ENCODE measurements around the gene GLRA3.

DNA sequence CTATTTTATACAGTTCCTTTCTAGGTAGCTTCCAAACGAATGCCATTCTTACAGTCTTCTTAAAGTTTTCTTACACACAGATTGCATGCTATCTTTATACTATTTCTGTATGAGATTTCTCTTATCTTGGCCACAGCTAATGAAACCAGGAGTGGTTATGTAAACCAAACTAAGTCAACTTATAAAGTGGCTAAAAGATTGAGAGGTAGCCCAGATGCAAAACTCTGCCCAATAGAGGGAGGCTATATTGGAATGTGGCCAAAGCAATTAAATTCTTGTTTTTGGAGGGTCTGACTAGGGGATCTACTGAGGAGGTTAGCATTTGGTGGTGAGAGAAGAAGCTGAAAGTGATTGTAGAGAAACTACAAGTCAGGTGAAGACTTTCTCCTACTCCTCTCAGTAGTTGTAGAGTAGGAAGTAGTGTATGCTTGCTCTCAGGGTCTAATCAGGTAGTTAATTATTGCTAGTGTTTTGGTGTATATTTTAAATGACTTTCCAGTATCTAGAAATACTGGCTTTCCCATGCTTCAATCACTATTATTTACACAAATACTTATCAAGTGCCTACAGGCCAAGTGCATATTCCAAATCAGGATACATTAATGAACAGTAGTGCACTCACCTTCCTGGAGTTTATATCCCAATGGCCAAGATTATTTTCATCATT is 202.6 kb downstream of the GLRA3 start:
- TF ChIP-seq ZNF565 (CRISPR knock-in tag; conservative IDR thresholded peaks at IDR 0.05; ENCODE audit: low read depth) (no peak), PATZ1 (CRISPR knock-in tag; IDR thresholded peaks at IDR 0.05; ENCODE audit: borderline replicate concordance) (no peak), ESRRG (CRISPR knock-in tag; IDR thresholded peaks at IDR 0.05) (no peak), RARB (CRISPR knock-in tag; IDR thresholded peaks at IDR 0.05) (no peak), ISL1 (CRISPR knock-in tag; IDR thresholded peaks at IDR 0.05) (no peak), ZFP30 (CRISPR knock-in tag; IDR thresholded peaks at IDR 0.05) (no peak), ZNF8 (CRISPR knock-in tag; IDR thresholded peaks at IDR 0.05) (no peak)

All from SK-N-SH treated with all-trans-retinoic acid at 6 μM for 48 hours (cell line).